Gastrocnemius medialis (tissue), 4 donors: Measurements from ENCODE around the gene WDR37.

Source experiments
- POLR2A ChIP-seq, 2 donors: fragments of 450-650 bp; IDR thresholded peaks; one replicate each; pipeline ENCODE4 v1.6.1; 2017; ENCODE audit warnings: antibody characterized with exemption in 2 of 2, mild to moderate bottlenecking in 2 of 2, moderate library complexity in 2 of 2
- TF ChIP-seq, protein P1 (sequence below), 5 experiments: fragments of 450-650 bp in 3 of 5; fragments of 200-600 bp in 2 of 5; sonication (generic) in 2 of 5; IDR thresholded peaks in 4 of 5; conservative IDR thresholded peaks in 1 of 5; 1 replicate in 4 of 5; 2 replicates in 1 of 5; pipeline ENCODE4 v1.5.1; 2016 to 2019; ENCODE audit warnings: antibody characterized with exemption in 5 of 5, mild to moderate bottlenecking in 3 of 5, moderate library complexity in 3 of 5

DNA sequence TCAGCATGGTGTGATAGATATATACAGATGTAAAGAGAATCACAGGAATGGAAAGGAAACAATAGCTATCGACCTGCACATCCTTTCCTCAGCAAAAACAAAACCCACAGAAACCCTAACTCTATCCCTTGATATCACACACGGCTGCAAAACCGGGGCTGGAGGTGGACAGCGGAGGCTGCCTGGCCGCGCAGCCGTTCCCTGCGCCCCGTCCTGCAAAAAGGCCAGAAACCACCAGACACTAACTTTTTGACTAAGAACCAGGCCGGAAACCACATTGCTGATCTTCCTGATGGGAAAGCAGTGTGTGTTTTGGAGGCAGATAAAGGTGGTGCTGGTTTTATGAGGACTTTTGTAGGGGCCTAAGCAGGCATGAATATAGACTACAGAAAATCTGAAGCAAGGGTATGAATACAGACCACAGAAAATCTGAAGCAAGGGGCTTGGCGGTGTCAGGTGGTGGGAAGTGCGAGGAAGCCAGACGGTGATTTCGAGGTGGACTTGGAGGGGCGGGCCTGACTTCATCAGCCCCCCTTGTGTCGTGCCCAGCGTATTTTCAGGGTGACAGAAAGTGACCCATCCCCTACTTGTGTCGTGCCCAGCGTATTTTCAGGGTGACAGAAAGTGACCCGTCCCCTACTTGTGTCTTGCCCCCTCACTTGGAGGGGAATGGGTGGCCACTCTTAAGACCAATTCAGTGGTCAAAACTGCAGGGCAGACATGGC, 123.3 kb downstream of the WDR37 start:
- TF ChIP-seq, protein P1, sequence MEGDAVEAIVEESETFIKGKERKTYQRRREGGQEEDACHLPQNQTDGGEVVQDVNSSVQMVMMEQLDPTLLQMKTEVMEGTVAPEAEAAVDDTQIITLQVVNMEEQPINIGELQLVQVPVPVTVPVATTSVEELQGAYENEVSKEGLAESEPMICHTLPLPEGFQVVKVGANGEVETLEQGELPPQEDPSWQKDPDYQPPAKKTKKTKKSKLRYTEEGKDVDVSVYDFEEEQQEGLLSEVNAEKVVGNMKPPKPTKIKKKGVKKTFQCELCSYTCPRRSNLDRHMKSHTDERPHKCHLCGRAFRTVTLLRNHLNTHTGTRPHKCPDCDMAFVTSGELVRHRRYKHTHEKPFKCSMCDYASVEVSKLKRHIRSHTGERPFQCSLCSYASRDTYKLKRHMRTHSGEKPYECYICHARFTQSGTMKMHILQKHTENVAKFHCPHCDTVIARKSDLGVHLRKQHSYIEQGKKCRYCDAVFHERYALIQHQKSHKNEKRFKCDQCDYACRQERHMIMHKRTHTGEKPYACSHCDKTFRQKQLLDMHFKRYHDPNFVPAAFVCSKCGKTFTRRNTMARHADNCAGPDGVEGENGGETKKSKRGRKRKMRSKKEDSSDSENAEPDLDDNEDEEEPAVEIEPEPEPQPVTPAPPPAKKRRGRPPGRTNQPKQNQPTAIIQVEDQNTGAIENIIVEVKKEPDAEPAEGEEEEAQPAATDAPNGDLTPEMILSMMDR (IDR thresholded peaks at IDR 0.05 in 4 of 5, conservative IDR thresholded peaks at IDR 0.05 in 1 of 5) = no peak
- no peak for TF ChIP-seq POLR2A (IDR thresholded peaks at IDR 0.05)
